Psoas muscle (tissue), 8 donors: ENCODE data around the gene STOML1. TPM values are rescaled to one million over a fixed set of nuclear protein-coding genes. Genes with fewer than 3 reads are reported as not detected.
"Not testable (repeated sequence)": the region's sequence is repeated elsewhere in the genome, so short reads cannot be mapped to it uniquely, and the experiment has no call there.

Source experiments
- ATAC-seq, 4 donors: fragments of 200-7000 bp; cut with Tn5 transposase; one replicate each; pipeline ENCODE4 v1.9.1; 2020; ENCODE audit warnings: moderate library complexity in 3 of 4, mild to moderate bottlenecking in 2 of 4
- DNase-seq, 2 donors: peaks; one replicate each; pipeline ENCODE4 v3.0.0-alpha.2; 2020
- H3K27ac ChIP-seq: fragments of 200-600 bp; one replicate; pipeline ENCODE4 v1.8.0; 2022
- H3K27me3 ChIP-seq, 3 donors: fragments of 200-600 bp in 1 of 3; one replicate each; pipeline versions ENCODE4 v1.6.1 to v1.8.0; 2013 to 2022; ENCODE audit warnings: low read length in 2 of 3, mild to moderate bottlenecking in 2 of 3, moderate library complexity in 1 of 3; ENCODE audit not compliant: insufficient read depth in 3 of 3
- H3K36me3 ChIP-seq, 2 donors: fragments of 200-600 bp in 1 of 2; one replicate each; pipeline versions ENCODE4 v1.6.1 to v1.8.0; 2013 to 2022; ENCODE audit warnings: low read depth in 1 of 2, mild to moderate bottlenecking in 1 of 2, moderate library complexity in 1 of 2; ENCODE audit not compliant: insufficient read depth in 1 of 2
- H3K4me1 ChIP-seq: fragments of 200-600 bp; one replicate; pipeline ENCODE4 v1.8.0; 2022
- H3K4me3 ChIP-seq: fragments of 200-600 bp; one replicate; pipeline ENCODE4 v1.8.0; 2022; ENCODE audit warnings: mild to moderate bottlenecking
- H3K9me3 ChIP-seq: fragments of 200-600 bp; one replicate; pipeline ENCODE4 v1.8.0; 2022
- CTCF ChIP-seq: fragments of 200-600 bp; IDR thresholded peaks from one replicate; pipeline ENCODE4 v1.8.0; 2022; ENCODE audit warnings: antibody characterized with exemption
- WGBS, 3 donors: extraction: QIAGEN DNeasy Blood & Tissue Kit; methylation state at CpG; one replicate each; pipeline versions ENCODE4 v1.1.6 to v1.1.7; 2013; 5-methylcytosine and 5-hydroxymethylcytosine counted together
- intact Hi-C, 2 donors: fragments of 100-400 bp; cut with DNase I; formaldehyde crosslinking; loops; one replicate each; pipeline versions ENCODE4 v1.11.0 to v1.14.2; 2022
- polyA plus RNA-seq, 3 donors: library from polyadenylated mRNA; stranded (reverse); fragments of 200-250 nt; gene quantifications; one replicate each; pipeline ENCODE4 v1.2.3, GENCODE V29; 2013
- total RNA-seq, 4 donors: library from RNA; stranded (reverse); fragmentation: NEBNext Ultra II Directional in 2 of 4; extraction: Animal tissue kit (Norgen Biotek cat#: 25700) in 2 of 4; gene quantifications; one replicate each; pipeline versions ENCODE4 v1.2.1 to v1.2.4, GENCODE V29; 2021 to 2023
- donor health status: healthy with polysubstance abuse.
- donor health status: DM: no; HTN: no; CAD: no; lungs with moderate emphysema.
- donor health status: Bipolar disorder and iron deficiency.
- donor health status: healthy.
- donor health status: DM: yes; HTN: yes; CAD: no.
- donor health status: DM: no; HTN: no; CAD: no.
- donor health status: DM: no; HTN: no; CAD: no.
- donor health status: DM: yes; HTN: yes; CAD: no.

The STOML1 gene
- total and polyA plus RNA-seq, 7 donors = 18.3 to 34.4 (median 24.4) TPM

- Histone ChIP-seq H3K4me1 (no peaks in the 10 kb centered on the region), H3K36me3 (no peaks in the 10 kb centered on the region), H3K9me3 (no peaks in the 10 kb centered on the region), H3K27me3 (no peaks in the 10 kb centered on the region), H3K27ac (no peak overlapping the region), H3K4me3 (no peak overlapping the region)
- WGBS, 3 donors = 89 to 98% (median 91%) methylated on average over 3 of the region's 3 CpGs
- DNase-seq (no peak), ATAC-seq (no peak)
- intact Hi-C loops = loop anchor here in 1 of 2 donors (5.0 kb wide), 2 partner anchors 69 to 344 kb away; no protein-coding TSS in a partner anchor
- TF ChIP-seq CTCF = no peak
These were observed 23.6 kb downstream of the STOML1 start for GRCh38 chr15:73968461-73968860.

GRCh38 chr15:73965758-73966113 is 26.4 kb downstream of the STOML1 start:
- DNase-seq = no peak
- 55 to 57% (median 56%) methylated on average over 2 of the region's 2 CpGs for WGBS, 3 donors
- H3K36me3 ChIP-seq = no peaks in the 10 kb centered on the region
- H3K27ac ChIP-seq = no peak overlapping the region
- H3K4me3 ChIP-seq = no peak overlapping the region
- no peaks in the 10 kb centered on the region for H3K4me1 ChIP-seq
- no peak for ATAC-seq
- no peaks in the 10 kb centered on the region for H3K27me3 ChIP-seq
- no peak for TF ChIP-seq CTCF
- no peaks in the 10 kb centered on the region for H3K9me3 ChIP-seq
- intact Hi-C loops = loop anchor here in 1 of 2 donors (2.0 to 5.0 kb wide), 3 partner anchors 15 to 347 kb away; no protein-coding TSS in a partner anchor

- WGBS, 3 donors = 38 to 45% (median 39%) methylated on average over 13 of the region's 13 CpGs
- ATAC-seq = peak in 2 of 4 donors; percentile 10 to 29
- Histone ChIP-seq H3K36me3 (no peaks in the 10 kb centered on the region), H3K9me3 (no peaks in the 10 kb centered on the region), H3K4me3 (no peak overlapping the region), H3K27ac (no peak overlapping the region), H3K4me1 (no peaks in the 10 kb centered on the region), H3K27me3 (no peaks in the 10 kb centered on the region)
- TF ChIP-seq CTCF = no peak
- DNase-seq = no peak
- intact Hi-C loops = loop anchor here in 1 of 2 donors (2.0 to 5.0 kb wide), 3 partner anchors 14 to 347 kb away; no protein-coding TSS in a partner anchor
These were observed 26.9 kb downstream of the STOML1 start for GRCh38 chr15:73965094-73965757.

- no peaks in the 10 kb centered on the region for H3K36me3 ChIP-seq
- H3K27me3 ChIP-seq = no peaks in the 10 kb centered on the region
- peak; percentile 84 to 87 for DNase-seq
- 10 to 18% (median 13%) methylated on average over 11 of the region's 11 CpGs for WGBS, 3 donors
- TF ChIP-seq CTCF = peak; percentile 90
- no peak overlapping the region for H3K4me3 ChIP-seq
- no peaks in the 10 kb centered on the region for H3K4me1 ChIP-seq
- no peak overlapping the region for H3K27ac ChIP-seq
- intact Hi-C loops = loop anchor here in 1 of 2 donors (2.0 to 5.0 kb wide), 3 partner anchors 14 to 348 kb away; no protein-coding TSS in a partner anchor
- H3K9me3 ChIP-seq = no peaks in the 10 kb centered on the region
- ATAC-seq = peak; percentile 84 to 96 (median 94)
These were observed 27.4 kb downstream of the STOML1 start for GRCh38 chr15:73964736-73965093.

- intact Hi-C loops = no loop called here
- no peak for TF ChIP-seq CTCF
- ATAC-seq = no peak
These were observed 29.7 kb downstream of the STOML1 start for GRCh38 chr15:73962433-73962832.

GRCh38 chr15:73960472-73961070 is 31.5 kb downstream of the STOML1 start:
- H3K4me3 ChIP-seq, DNase-seq, H3K27me3 ChIP-seq, ATAC-seq, intact Hi-C loops, H3K27ac ChIP-seq, H3K36me3 ChIP-seq, H3K9me3 ChIP-seq, H3K4me1 ChIP-seq: not testable (repeated sequence)
- 91 to 93% (median 91%) methylated on average over 7 of the region's 7 CpGs for WGBS, 3 donors

More at GRCh38 chr15:73962433-73962832, 29.7 kb downstream of the STOML1 start:
- Histone ChIP-seq H3K9me3 (no peaks in the 10 kb centered on the region), H3K36me3 (no peaks in the 10 kb centered on the region), H3K27me3 (no peaks in the 10 kb centered on the region), H3K27ac (no peak overlapping the region), H3K4me3 (no peak overlapping the region), H3K4me1 (no peaks in the 10 kb centered on the region)
- 70 to 73% (median 72%) methylated on average over 5 of the region's 5 CpGs for WGBS, 3 donors
- no peak for DNase-seq
